ENCODE measurements around the gene PLEK2.

DNA sequence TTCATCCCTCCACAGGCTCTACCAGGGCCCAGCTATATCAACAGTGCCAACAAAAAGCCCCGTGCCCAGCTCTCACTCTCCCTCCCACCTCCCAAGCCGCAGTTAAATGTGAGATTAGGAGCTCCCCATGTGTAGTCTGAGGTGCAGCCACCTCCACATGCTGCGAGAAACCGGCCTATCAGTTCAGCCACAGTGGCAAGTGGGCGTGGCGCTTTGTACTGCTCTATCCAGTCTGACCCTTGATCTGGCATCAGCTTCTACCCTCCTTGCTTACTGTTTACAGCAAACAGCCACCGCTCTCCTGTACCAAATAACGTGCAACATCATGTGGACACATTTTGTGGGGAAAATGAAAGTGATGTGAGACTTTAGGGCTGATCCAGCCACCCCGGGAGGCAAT, 1.7 kb downstream of the PLEK2 start:
- TF ChIP-seq, protein P1, sequence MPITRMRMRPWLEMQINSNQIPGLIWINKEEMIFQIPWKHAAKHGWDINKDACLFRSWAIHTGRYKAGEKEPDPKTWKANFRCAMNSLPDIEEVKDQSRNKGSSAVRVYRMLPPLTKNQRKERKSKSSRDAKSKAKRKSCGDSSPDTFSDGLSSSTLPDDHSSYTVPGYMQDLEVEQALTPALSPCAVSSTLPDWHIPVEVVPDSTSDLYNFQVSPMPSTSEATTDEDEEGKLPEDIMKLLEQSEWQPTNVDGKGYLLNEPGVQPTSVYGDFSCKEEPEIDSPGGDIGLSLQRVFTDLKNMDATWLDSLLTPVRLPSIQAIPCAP (CRISPR knock-in tag; IDR thresholded peaks at IDR 0.05; ENCODE audit: low read depth) = no peak
- TF ChIP-seq, protein P2, sequence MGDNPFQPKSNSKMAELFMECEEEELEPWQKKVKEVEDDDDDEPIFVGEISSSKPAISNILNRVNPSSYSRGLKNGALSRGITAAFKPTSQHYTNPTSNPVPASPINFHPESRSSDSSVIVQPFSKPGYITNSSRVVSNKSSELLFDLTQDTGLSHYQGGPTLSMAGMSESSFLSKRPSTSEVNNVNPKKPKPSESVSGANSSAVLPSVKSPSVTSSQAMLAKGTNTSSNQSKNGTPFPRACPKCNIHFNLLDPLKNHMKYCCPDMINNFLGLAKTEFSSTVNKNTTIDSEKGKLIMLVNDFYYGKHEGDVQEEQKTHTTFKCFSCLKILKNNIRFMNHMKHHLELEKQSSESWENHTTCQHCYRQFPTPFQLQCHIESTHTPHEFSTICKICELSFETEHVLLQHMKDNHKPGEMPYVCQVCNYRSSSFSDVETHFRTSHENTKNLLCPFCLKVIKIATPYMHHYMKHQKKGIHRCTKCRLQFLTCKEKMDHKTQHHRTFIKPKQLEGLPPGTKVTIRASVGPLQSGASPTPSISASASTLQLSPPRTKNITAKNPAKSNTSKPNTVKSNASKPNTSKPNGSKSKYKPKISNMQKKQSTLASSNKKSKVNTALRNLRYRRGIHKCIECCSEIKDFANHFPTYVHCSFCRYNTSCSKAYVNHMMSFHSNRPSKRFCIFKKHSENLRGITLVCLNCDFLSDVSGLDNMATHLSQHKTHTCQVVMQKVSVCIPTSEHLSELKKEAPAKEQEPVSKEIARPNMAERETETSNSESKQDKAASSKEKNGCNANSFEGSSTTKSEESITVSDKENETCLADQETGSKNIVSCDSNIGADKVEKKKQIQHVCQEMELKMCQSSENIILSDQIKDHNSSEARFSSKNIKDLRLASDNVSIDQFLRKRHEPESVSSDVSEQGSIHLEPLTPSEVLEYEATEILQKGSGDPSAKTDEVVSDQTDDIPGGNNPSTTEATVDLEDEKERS (CRISPR knock-in tag; IDR thresholded peaks at IDR 0.05) = no peak
- no peak for TF ChIP-seq ZNF30 (CRISPR knock-in tag; IDR thresholded peaks at IDR 0.05)
- TF ChIP-seq POLR2AphosphoS5 (IDR thresholded peaks at IDR 0.05; ENCODE audit: low read depth, low read length) = no peak
- TF ChIP-seq, protein P3, sequence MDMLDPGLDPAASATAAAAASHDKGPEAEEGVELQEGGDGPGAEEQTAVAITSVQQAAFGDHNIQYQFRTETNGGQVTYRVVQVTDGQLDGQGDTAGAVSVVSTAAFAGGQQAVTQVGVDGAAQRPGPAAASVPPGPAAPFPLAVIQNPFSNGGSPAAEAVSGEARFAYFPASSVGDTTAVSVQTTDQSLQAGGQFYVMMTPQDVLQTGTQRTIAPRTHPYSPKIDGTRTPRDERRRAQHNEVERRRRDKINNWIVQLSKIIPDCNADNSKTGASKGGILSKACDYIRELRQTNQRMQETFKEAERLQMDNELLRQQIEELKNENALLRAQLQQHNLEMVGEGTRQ (IDR thresholded peaks at IDR 0.05; ENCODE audit: low read depth, low read length) = no peak
- TF ChIP-seq, protein P3 (CRISPR knock-in tag; IDR thresholded peaks at IDR 0.05; ENCODE audit: borderline replicate concordance) = no peak
- TF ChIP-seq ZNF580 (CRISPR knock-in tag; IDR thresholded peaks at IDR 0.05; ENCODE audit: borderline replicate concordance, low read depth) = no peak
- no peak for TF ChIP-seq NCOA5 (CRISPR knock-in tag; IDR thresholded peaks at IDR 0.05)
- TF ChIP-seq ZNF253 (CRISPR knock-in tag; IDR thresholded peaks at IDR 0.05; ENCODE audit: borderline replicate concordance) = no peak
